SK-N-SH (cell line): Measurements from ENCODE around the gene PADI4. TPM values are rescaled to one million over a fixed set of nuclear protein-coding genes. Genes with fewer than 3 reads are reported as not detected.

Experiments used
- CTCF ChIA-PET: fragments of 300-600, 350-600 bp; formaldehyde crosslinking; extraction: SDS; loops from one replicate; lab custom pipeline; 2021; lab: Yijun Ruan, JAX
- POLR2A ChIA-PET: fragments of 350-600 bp; sonication (Branson Sonifier 250); formaldehyde crosslinking; extraction: SDS; loops from one replicate; lab custom pipeline; 2020; ENCODE audit warnings: antibody characterized with exemption, inconsistent platforms; lab: Yijun Ruan, JAX
- DNase-seq: peaks from one replicate; pipeline ENCODE4 v3.0.0; 2012
- H2AFZ ChIP-seq: fragments of 200-600 bp; sonication (generic); 2 replicates; pipeline ENCODE4 v1.8.1; 2016; ENCODE audit warnings: antibody characterized with exemption, mild to moderate bottlenecking, low read depth
- H3F3A ChIP-seq: fragments of 200-600 bp; sonication (generic); replicated peaks from 2 replicates; pipeline ENCODE3; 2016; ENCODE audit warnings: antibody characterized with exemption, mild to moderate bottlenecking; ENCODE audit not compliant: insufficient read depth
- H3K27ac ChIP-seq, 2 experiments: fragments of 200-500 bp in 1 of 2; fragments of 200-600 bp in 1 of 2; sonication (Bioruptor generic) in 1 of 2; sonication (generic), shearing (Covaris generic) in 1 of 2; 2 replicates each; pipeline versions ENCODE4 v1.5.1 to v1.6.1; 2014 to 2016; ENCODE audit warnings: low read depth in 2 of 2, inconsistent platforms in 1 of 2, low read length in 1 of 2, mild to moderate bottlenecking in 1 of 2, mixed read lengths in 1 of 2
- H3K27me3 ChIP-seq: fragments of 200-600 bp; sonication (generic), shearing (Covaris generic); 2 replicates; pipeline ENCODE4 v1.6.1; 2016; ENCODE audit warnings: mixed run types; ENCODE audit not compliant: insufficient read depth
- H3K36me3 ChIP-seq, 2 experiments: fragments of 200-500 bp in 1 of 2; fragments of 200-600 bp in 1 of 2; sonication (Bioruptor generic) in 1 of 2; sonication (generic) in 1 of 2; replicated peaks in 1 of 2; 2 replicates each; pipeline versions ENCODE3 to v1.5.1; 2014 to 2016; ENCODE audit warnings: low read length in 1 of 2, mild to moderate bottlenecking in 1 of 2; ENCODE audit not compliant: insufficient read depth in 2 of 2, control insufficient read depth in 1 of 2
- H3K4me1 ChIP-seq, 2 experiments: fragments of 200-500 bp in 1 of 2; fragments of 200-600 bp in 1 of 2; sonication (Bioruptor generic) in 1 of 2; sonication (generic), shearing (Covaris generic) in 1 of 2; 2 replicates each; pipeline versions ENCODE4 v1.5.1 to v1.6.1; 2014 to 2016; ENCODE audit warnings: low read depth in 1 of 2, low read length in 1 of 2, mixed run types in 1 of 2; ENCODE audit not compliant: insufficient read depth in 2 of 2, control insufficient read depth in 1 of 2
- H3K4me2 ChIP-seq: fragments of 200-600 bp; sonication (generic), shearing (Covaris generic); 2 replicates; pipeline ENCODE4 v1.6.1; 2017; ENCODE audit warnings: mixed run types
- H3K4me3 ChIP-seq, 2 experiments: fragments of 200-500 bp in 1 of 2; fragments of 200-600 bp in 1 of 2; sonication (Bioruptor generic) in 1 of 2; sonication (generic), shearing (Covaris generic) in 1 of 2; 2 replicates each; pipeline versions ENCODE4 v1.5.1 to v1.8.1; 2014 to 2016; ENCODE audit warnings: low read depth in 2 of 2, inconsistent platforms in 1 of 2, low read length in 1 of 2, mild to moderate bottlenecking in 1 of 2, mixed read lengths in 1 of 2, moderate library complexity in 1 of 2
- H3K79me2 ChIP-seq: fragments of 200-600 bp; sonication (generic); 2 replicates; pipeline ENCODE4 v1.8.1; 2017; ENCODE audit warnings: mild to moderate bottlenecking; ENCODE audit not compliant: insufficient read depth
- H3K9ac ChIP-seq: fragments of 200-600 bp; sonication (generic); 2 replicates; pipeline ENCODE4 v1.6.1; 2017; ENCODE audit warnings: mixed run types
- H3K9me2 ChIP-seq: fragments of 200-600 bp; sonication (generic); 2 replicates; pipeline ENCODE4 v1.6.1; 2017; ENCODE audit warnings: mixed run types
- H3K9me3 ChIP-seq: fragments of 200-600 bp; sonication (generic); 2 replicates; pipeline ENCODE4 v1.6.1; 2017; ENCODE audit warnings: mixed run types, mild to moderate bottlenecking, moderate library complexity
- H4K20me1 ChIP-seq: fragments of 200-600 bp; sonication (generic); 2 replicates; pipeline ENCODE4 v1.6.1; 2017; ENCODE audit warnings: mild to moderate bottlenecking, mixed run types; ENCODE audit not compliant: insufficient read depth
- CHD2 ChIP-seq: fragments of 150-350 bp; IDR thresholded peaks from 2 replicates; pipeline ENCODE4 v1.6.1; 2018; ENCODE audit warnings: low read length; ENCODE audit not compliant: partially characterized antibody
- CTCF ChIP-seq: fragments of 200-600 bp; sonication (generic); IDR thresholded peaks from 2 replicates; pipeline ENCODE4 v1.6.1; 2017; ENCODE audit warnings: antibody characterized with exemption, mild to moderate bottlenecking, moderate library complexity
- EP300 ChIP-seq, 2 experiments: IDR thresholded peaks; 2 replicates each; pipeline versions ENCODE4 v1.4.0 to v1.6.1; 2012; ENCODE audit warnings: borderline replicate concordance in 1 of 2, low read depth in 1 of 2, low read length in 1 of 2
- EZH2phosphoT487 ChIP-seq: fragments of 200-600 bp; sonication (generic); IDR thresholded peaks from 2 replicates; pipeline ENCODE4 v1.6.1; 2017; ENCODE audit warnings: low read depth, mixed run types, mild to moderate bottlenecking, antibody characterized with exemption, moderate library complexity, borderline replicate concordance
- FOSL2 ChIP-seq: IDR thresholded peaks from 2 replicates; pipeline ENCODE4 v1.4.0; 2012; ENCODE audit warnings: low read depth, mild to moderate bottlenecking, moderate library complexity, borderline replicate concordance
- FOXM1 ChIP-seq: IDR thresholded peaks from 2 replicates; pipeline ENCODE4 v1.4.0; 2012; ENCODE audit warnings: low read depth, mild to moderate bottlenecking
- GATA2 ChIP-seq: sonication (generic); formaldehyde crosslinking; IDR thresholded peaks from 2 replicates; pipeline ENCODE4 v1.5.0; 2020; ENCODE audit warnings: mild to moderate bottlenecking, missing genetic modification reagents
- MAX ChIP-seq: IDR thresholded peaks from 2 replicates; pipeline ENCODE4 v1.4.0; 2012; ENCODE audit warnings: low read depth
- NFIC ChIP-seq: IDR thresholded peaks from 2 replicates; pipeline ENCODE4 v1.4.0; 2012; ENCODE audit warnings: borderline replicate concordance
- NRF1 ChIP-seq: IDR thresholded peaks from 2 replicates; pipeline ENCODE4 v1.6.1; 2012; ENCODE audit warnings: low read depth, mild to moderate bottlenecking, low read length
- RFX5 ChIP-seq: IDR thresholded peaks from 2 replicates; pipeline ENCODE4 v1.6.1; 2012; ENCODE audit warnings: mild to moderate bottlenecking, improper control_type of control experiment, low read length
- TCF12 ChIP-seq: IDR thresholded peaks from 2 replicates; pipeline ENCODE4 v1.4.0; 2012
- USF2 ChIP-seq: fragments of 150-350 bp; IDR thresholded peaks from 2 replicates; pipeline ENCODE4 v1.6.1; 2017; ENCODE audit warnings: antibody characterized with exemption, low read length, low read depth, borderline replicate concordance
- YY1 ChIP-seq: IDR thresholded peaks from 2 replicates; pipeline ENCODE4 v1.4.0; 2012; ENCODE audit warnings: low read depth, mild to moderate bottlenecking
- WGBS: methylation state at CpG from one replicate; pipeline ENCODE4 v1.1.6; 2017; ENCODE audit warnings: low lambda C conversion rate; 5-methylcytosine and 5-hydroxymethylcytosine counted together
- polyA plus RNA-seq, 3 experiments: library from polyadenylated mRNA; depleted of rRNA; stranded (reverse); fragments of >200 nt; gene quantifications; 2 replicates each; pipeline ENCODE4 v1.2.3, GENCODE V29; 2012
- TF ChIP-seq, protein P1 (sequence below): IDR thresholded peaks from 2 replicates; pipeline ENCODE4 v1.4.0; 2012; ENCODE audit warnings: low read depth, borderline replicate concordance

The PADI4 gene
- polyA plus RNA-seq, 1 of the 3 experiments (the other 2 are of a cell fraction) = not detected

DNA sequence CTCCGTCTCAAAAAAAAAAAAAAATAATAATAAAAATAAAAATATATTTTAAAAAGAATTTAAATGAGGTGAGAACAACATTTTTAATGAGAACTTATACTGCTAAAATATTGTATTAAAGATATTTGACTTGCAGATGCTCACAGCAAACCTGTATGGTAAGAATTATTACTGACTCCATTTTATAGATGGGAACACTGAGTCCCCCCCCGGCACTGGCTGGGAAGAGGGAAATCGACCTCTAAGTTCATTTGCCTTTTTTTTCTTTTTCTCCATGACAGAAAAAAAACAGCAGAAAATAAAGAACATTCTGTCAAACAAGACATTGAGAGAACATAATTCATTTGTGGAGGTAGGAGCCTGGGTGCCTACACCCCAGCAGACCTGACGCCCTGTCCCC, 50.6 kb downstream of the PADI4 start:
- Histone ChIP-seq H3F3A (no peaks in the 10 kb centered on the region), H3K79me2 (no peaks in the 10 kb centered on the region), H3K4me2 (no peak overlapping the region), H3K36me3 (no peaks in the 10 kb centered on the region), H3K4me3 (no peak overlapping the region), H4K20me1 (no peaks in the 10 kb centered on the region), H3K9ac (no peak overlapping the region), H3K27ac (no peak overlapping the region), H3K27me3 (no peaks in the 10 kb centered on the region), H2AFZ (no peak overlapping the region), H3K9me3 (no peaks in the 10 kb centered on the region), H3K9me2 (no peaks in the 10 kb centered on the region), H3K4me1 (no peaks in the 10 kb centered on the region)
- ChIA-PET CTCF (no interaction called here), POLR2A (no interaction called here)
- DNase-seq = no peak
- TF ChIP-seq GATA2 (CRISPR knock-in tag) = no peak
- TF ChIP-seq EP300 (IDR thresholded peaks at IDR 0.05; ENCODE audit: borderline replicate concordance in 1 of 2, low read depth in 1 of 2, low read length in 1 of 2) = no peak
- no peak for TF ChIP-seq TCF12
- TF ChIP-seq, protein P1, sequence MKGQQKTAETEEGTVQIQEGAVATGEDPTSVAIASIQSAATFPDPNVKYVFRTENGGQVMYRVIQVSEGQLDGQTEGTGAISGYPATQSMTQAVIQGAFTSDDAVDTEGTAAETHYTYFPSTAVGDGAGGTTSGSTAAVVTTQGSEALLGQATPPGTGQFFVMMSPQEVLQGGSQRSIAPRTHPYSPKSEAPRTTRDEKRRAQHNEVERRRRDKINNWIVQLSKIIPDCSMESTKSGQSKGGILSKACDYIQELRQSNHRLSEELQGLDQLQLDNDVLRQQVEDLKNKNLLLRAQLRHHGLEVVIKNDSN = no peak
- 59% methylated on average over 4 of the region's 4 CpGs for WGBS

DNA sequence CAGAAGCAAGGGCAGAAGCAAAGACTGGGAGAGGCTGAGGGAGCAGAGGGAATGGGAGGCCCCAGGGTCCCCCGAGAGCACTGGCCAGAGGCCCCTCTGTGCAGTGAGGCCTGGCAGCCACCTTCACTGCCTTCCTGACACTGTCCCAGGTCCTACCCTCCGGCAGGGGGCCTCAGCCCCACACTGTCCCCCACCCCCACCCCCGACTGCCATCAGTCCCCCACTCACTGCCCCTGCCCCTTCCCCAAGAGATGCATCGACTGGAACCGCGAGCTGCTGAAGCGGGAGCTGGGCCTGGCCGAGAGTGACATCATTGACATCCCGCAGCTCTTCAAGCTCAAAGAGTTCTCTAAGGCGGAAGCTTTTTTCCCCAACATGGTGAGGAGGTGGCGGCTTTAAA, 51.0 kb downstream of the PADI4 start:
- ChIA-PET CTCF (no interaction called here), POLR2A (no interaction called here)
- no peak for DNase-seq
- H3K9ac ChIP-seq = no peak overlapping the region
- H3K27me3 ChIP-seq = no peaks in the 10 kb centered on the region
- H3K27ac ChIP-seq = no peak overlapping the region
- H3K4me2 ChIP-seq = no peak overlapping the region
- H3K79me2 ChIP-seq = no peaks in the 10 kb centered on the region
- TF ChIP-seq NRF1 = no peak
- no peak for TF ChIP-seq RFX5
- TF ChIP-seq CHD2 = no peak
- TF ChIP-seq YY1 = no peak
- TF ChIP-seq EZH2phosphoT487 = no peak
- TF ChIP-seq FOSL2 = no peak
- no peak for TF ChIP-seq FOXM1
- TF ChIP-seq TCF12 = no peak
- no peak for TF ChIP-seq MAX
- no peak for TF ChIP-seq NFIC
- no peak for TF ChIP-seq CTCF
- no peak for TF ChIP-seq USF2
- H3K4me3 ChIP-seq = no peak overlapping the region
- no peaks in the 10 kb centered on the region for H4K20me1 ChIP-seq
- 75% methylated on average over 8 of the region's 11 CpGs for WGBS
- no peaks in the 10 kb centered on the region for H3K4me1 ChIP-seq
- no peaks in the 10 kb centered on the region for H3K9me2 ChIP-seq
- no peaks in the 10 kb centered on the region for H3F3A ChIP-seq
- H3K36me3 ChIP-seq = no peaks in the 10 kb centered on the region
- H3K9me3 ChIP-seq = no peaks in the 10 kb centered on the region
- no peak overlapping the region for H2AFZ ChIP-seq
